ENCODE measurements around the gene SUPT6H. TPM values are rescaled to one million over a fixed set of nuclear protein-coding genes. Genes with fewer than 3 reads are reported as not detected.

The SUPT6H gene
- total and polyA plus RNA-seq, 2 of the 8 experiments (the other 6 are each of a cell fraction or from before 2014, with no cell fraction given): 32.0 to 59.9 TPM

DNA sequence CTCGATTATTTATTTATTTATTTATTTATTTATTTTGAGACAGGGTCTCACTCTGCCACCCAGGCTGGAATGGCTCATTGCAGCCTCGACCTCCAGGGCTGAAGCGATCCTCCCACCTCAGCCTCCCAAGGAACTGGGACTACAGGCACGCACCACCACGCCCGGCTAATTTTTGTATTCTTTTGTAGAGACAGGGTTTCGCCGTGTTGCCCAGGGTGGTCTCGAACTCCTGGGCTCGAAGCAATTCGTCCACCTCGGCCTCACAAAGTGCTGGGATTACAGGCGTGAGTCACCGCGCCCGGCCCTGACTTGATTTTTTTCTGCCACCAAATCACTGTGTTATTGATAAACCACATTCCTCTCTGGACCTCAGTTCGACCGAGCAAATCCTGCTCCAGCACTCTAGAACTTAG is 57.0 kb downstream of the SUPT6H start (continued):
- TF ChIP-seq, protein P1, sequence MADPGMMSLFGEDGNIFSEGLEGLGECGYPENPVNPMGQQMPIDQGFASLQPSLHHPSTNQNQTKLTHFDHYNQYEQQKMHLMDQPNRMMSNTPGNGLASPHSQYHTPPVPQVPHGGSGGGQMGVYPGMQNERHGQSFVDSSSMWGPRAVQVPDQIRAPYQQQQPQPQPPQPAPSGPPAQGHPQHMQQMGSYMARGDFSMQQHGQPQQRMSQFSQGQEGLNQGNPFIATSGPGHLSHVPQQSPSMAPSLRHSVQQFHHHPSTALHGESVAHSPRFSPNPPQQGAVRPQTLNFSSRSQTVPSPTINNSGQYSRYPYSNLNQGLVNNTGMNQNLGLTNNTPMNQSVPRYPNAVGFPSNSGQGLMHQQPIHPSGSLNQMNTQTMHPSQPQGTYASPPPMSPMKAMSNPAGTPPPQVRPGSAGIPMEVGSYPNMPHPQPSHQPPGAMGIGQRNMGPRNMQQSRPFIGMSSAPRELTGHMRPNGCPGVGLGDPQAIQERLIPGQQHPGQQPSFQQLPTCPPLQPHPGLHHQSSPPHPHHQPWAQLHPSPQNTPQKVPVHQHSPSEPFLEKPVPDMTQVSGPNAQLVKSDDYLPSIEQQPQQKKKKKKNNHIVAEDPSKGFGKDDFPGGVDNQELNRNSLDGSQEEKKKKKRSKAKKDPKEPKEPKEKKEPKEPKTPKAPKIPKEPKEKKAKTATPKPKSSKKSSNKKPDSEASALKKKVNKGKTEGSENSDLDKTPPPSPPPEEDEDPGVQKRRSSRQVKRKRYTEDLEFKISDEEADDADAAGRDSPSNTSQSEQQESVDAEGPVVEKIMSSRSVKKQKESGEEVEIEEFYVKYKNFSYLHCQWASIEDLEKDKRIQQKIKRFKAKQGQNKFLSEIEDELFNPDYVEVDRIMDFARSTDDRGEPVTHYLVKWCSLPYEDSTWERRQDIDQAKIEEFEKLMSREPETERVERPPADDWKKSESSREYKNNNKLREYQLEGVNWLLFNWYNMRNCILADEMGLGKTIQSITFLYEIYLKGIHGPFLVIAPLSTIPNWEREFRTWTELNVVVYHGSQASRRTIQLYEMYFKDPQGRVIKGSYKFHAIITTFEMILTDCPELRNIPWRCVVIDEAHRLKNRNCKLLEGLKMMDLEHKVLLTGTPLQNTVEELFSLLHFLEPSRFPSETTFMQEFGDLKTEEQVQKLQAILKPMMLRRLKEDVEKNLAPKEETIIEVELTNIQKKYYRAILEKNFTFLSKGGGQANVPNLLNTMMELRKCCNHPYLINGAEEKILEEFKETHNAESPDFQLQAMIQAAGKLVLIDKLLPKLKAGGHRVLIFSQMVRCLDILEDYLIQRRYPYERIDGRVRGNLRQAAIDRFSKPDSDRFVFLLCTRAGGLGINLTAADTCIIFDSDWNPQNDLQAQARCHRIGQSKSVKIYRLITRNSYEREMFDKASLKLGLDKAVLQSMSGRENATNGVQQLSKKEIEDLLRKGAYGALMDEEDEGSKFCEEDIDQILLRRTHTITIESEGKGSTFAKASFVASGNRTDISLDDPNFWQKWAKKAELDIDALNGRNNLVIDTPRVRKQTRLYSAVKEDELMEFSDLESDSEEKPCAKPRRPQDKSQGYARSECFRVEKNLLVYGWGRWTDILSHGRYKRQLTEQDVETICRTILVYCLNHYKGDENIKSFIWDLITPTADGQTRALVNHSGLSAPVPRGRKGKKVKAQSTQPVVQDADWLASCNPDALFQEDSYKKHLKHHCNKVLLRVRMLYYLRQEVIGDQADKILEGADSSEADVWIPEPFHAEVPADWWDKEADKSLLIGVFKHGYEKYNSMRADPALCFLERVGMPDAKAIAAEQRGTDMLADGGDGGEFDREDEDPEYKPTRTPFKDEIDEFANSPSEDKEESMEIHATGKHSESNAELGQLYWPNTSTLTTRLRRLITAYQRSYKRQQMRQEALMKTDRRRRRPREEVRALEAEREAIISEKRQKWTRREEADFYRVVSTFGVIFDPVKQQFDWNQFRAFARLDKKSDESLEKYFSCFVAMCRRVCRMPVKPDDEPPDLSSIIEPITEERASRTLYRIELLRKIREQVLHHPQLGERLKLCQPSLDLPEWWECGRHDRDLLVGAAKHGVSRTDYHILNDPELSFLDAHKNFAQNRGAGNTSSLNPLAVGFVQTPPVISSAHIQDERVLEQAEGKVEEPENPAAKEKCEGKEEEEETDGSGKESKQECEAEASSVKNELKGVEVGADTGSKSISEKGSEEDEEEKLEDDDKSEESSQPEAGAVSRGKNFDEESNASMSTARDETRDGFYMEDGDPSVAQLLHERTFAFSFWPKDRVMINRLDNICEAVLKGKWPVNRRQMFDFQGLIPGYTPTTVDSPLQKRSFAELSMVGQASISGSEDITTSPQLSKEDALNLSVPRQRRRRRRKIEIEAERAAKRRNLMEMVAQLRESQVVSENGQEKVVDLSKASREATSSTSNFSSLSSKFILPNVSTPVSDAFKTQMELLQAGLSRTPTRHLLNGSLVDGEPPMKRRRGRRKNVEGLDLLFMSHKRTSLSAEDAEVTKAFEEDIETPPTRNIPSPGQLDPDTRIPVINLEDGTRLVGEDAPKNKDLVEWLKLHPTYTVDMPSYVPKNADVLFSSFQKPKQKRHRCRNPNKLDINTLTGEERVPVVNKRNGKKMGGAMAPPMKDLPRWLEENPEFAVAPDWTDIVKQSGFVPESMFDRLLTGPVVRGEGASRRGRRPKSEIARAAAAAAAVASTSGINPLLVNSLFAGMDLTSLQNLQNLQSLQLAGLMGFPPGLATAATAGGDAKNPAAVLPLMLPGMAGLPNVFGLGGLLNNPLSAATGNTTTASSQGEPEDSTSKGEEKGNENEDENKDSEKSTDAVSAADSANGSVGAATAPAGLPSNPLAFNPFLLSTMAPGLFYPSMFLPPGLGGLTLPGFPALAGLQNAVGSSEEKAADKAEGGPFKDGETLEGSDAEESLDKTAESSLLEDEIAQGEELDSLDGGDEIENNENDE (IDR thresholded peaks at IDR 0.05; ENCODE audit: insufficient replicate concordance, low read length): no peak
- no peak for TF ChIP-seq SP4 (IDR thresholded peaks at IDR 0.05; ENCODE audit: low read length)
- TF ChIP-seq RAD21 (IDR thresholded peaks at IDR 0.05 in 1 of 2, conservative IDR thresholded peaks at IDR 0.05 in 1 of 2; ENCODE audit: low read depth in 2 of 2, low read length in 2 of 2): no peak
- TF ChIP-seq SP1 (IDR thresholded peaks at IDR 0.05; ENCODE audit: low read depth, low read length): no peak
- no peak for TF ChIP-seq SAP30 (IDR thresholded peaks at IDR 0.05; ENCODE audit: insufficient read depth, insufficient replicate concordance, low read length)
- TF ChIP-seq BRCA1 (IDR thresholded peaks at IDR 0.05; ENCODE audit: low read depth, low read length): no peak
- TF ChIP-seq GABPA (IDR thresholded peaks at IDR 0.05; ENCODE audit: borderline replicate concordance, insufficient read depth, low read length): no peak
- no peak for TF ChIP-seq SIRT6 (IDR thresholded peaks at IDR 0.05; ENCODE audit: low read length)
- TF ChIP-seq TCF12 (IDR thresholded peaks at IDR 0.05; ENCODE audit: low read depth, low read length): no peak
- no peak for TF ChIP-seq KDM1A (IDR thresholded peaks at IDR 0.05; ENCODE audit: borderline replicate concordance, low read length)
- TF ChIP-seq RNF2 (IDR thresholded peaks at IDR 0.05; ENCODE audit: borderline replicate concordance, low read depth, low read length, missing control alignments, poor library complexity, severe bottlenecking): no peak

Measured in H1 (cell line).